ENCODE data around the gene CADPS2. TPM values are rescaled to one million over a fixed set of nuclear protein-coding genes. Genes with fewer than 3 reads are reported as not detected.

CADPS2 gene
- total RNA-seq, 2 donors from 2014 or later = 4.3 to 11.7 TPM

DNA sequence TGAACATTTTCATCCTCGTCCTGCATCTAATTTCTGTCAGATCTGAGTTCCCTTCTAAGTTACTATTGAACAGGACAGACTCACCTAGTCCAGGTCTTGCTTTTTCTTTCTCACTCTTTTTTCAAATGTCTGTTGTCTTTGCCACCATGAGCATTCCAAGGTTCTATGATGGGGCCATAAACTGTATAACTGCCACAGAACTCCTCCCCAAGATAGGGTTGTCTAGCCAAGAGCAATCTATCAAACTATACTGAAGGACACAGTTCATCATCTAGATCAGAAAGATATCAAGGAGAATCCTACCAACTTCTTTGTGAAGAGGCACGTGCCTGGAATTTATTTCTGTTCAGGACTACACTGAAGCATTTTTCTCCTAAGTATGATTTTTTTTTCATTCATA lies 531.6 kb downstream of the CADPS2 start:
- no peak overlapping the region for H3K4me3 Mint-ChIP-seq
- DNase-seq = no peak
- H3K36me3 Mint-ChIP-seq (ENCODE audit: low read depth) = no peaks in the 10 kb centered on the region
- no peaks in the 10 kb centered on the region for H3K27me3 Mint-ChIP-seq (ENCODE audit: insufficient read depth)
- Histone ChIP-seq H3K4me3 (ENCODE audit: low read length) (no peak overlapping the region), H3K27ac (ENCODE audit: low read depth, low read length) (no peak overlapping the region), H3K27me3 (ENCODE audit: control insufficient read depth, insufficient read depth, low read length, poor library complexity, severe bottlenecking) (no peaks in the 10 kb centered on the region), H3K36me3 (ENCODE audit: control insufficient read depth, insufficient read depth, low read length) (no peaks in the 10 kb centered on the region), H3K9ac (ENCODE audit: extremely low read depth, low read length, poor library complexity, severe bottlenecking) (no peak overlapping the region), H3K4me1 (ENCODE audit: control insufficient read depth, insufficient read depth, low read length) (peaks cover 8% of the 10 kb centered on the region), H3K9me3 (ENCODE audit: control insufficient read depth, low read length) (no peaks in the 10 kb centered on the region)
- H3K27ac Mint-ChIP-seq = no peak overlapping the region
- H3K9me3 Mint-ChIP-seq = no peaks in the 10 kb centered on the region
- 86 to 88% methylated on average over 1 to 2 of the region's 2 CpGs for WGBS, 2 experiments (ENCODE audit: insufficient coverage in 1 of 2, insufficient read length in 1 of 2)
- no peak for TF ChIP-seq CTCF (conservative IDR thresholded peaks at IDR 0.05)
- peaks cover 20% of the 10 kb centered on the region for H3K4me1 Mint-ChIP-seq

- Mint-ChIP-seq H3K4me1 (peaks cover 23% of the 10 kb centered on the region), H3K36me3 (ENCODE audit: low read depth) (no peaks in the 10 kb centered on the region), H3K27ac (no peak overlapping the region), H3K27me3 (ENCODE audit: insufficient read depth) (no peaks in the 10 kb centered on the region), H3K9me3 (no peaks in the 10 kb centered on the region), H3K4me3 (no peak overlapping the region)
- WGBS, 2 experiments (ENCODE audit: insufficient coverage in 1 of 2, insufficient read length in 1 of 2) = 81% methylated on average over 3 of the region's 3 CpGs; no CpG with 5 or more reads in 1 of the 2 experiments
- Histone ChIP-seq H3K27me3 (ENCODE audit: control insufficient read depth, insufficient read depth, low read length, poor library complexity, severe bottlenecking) (no peaks in the 10 kb centered on the region), H3K27ac (ENCODE audit: low read depth, low read length) (no peak overlapping the region), H3K36me3 (ENCODE audit: control insufficient read depth, insufficient read depth, low read length) (no peaks in the 10 kb centered on the region), H3K4me3 (ENCODE audit: low read length) (no peak overlapping the region), H3K9ac (ENCODE audit: extremely low read depth, low read length, poor library complexity, severe bottlenecking) (no peak overlapping the region), H3K4me1 (ENCODE audit: control insufficient read depth, insufficient read depth, low read length) (peaks cover 8% of the 10 kb centered on the region), H3K9me3 (ENCODE audit: control insufficient read depth, low read length) (no peaks in the 10 kb centered on the region)
- TF ChIP-seq CTCF (conservative IDR thresholded peaks at IDR 0.05) = no peak
- no peak for DNase-seq
Observed at GRCh38 chr7:122352454-122352853, 533.8 kb downstream of the CADPS2 start.

DNA sequence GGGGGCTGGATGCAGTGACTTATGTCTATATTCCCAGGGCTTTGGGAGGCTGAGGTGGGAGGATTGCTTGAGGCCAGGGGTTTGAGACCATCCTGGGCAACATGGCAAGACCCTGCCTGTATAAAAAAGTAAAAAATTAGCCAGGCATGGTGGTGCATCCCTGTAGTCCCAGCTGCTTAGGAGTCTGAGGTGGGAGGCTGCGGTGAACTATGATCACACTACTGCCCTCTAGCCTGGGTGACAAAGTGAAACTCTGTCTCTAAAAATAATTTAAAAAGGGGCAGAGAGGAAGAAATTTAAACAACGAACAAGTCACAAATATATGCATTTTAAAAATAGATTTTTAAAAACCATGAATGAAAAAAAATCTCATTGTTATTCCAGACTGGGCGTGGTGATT lies 535.6 kb downstream of the CADPS2 start:
- 95 to 100% methylated on average over 1 to 2 of the region's 3 CpGs for WGBS, 2 experiments (ENCODE audit: insufficient coverage in 1 of 2, insufficient read length in 1 of 2)
- Histone ChIP-seq H3K27me3 (ENCODE audit: control insufficient read depth, insufficient read depth, low read length, poor library complexity, severe bottlenecking) (no peaks in the 10 kb centered on the region), H3K27ac (ENCODE audit: low read depth, low read length) (no peak overlapping the region), H3K4me3 (ENCODE audit: low read length) (no peak overlapping the region), H3K9me3 (ENCODE audit: control insufficient read depth, low read length) (no peaks in the 10 kb centered on the region), H3K36me3 (ENCODE audit: control insufficient read depth, insufficient read depth, low read length) (no peaks in the 10 kb centered on the region), H3K4me1 (ENCODE audit: control insufficient read depth, insufficient read depth, low read length) (peaks cover 8% of the 10 kb centered on the region), H3K9ac (ENCODE audit: extremely low read depth, low read length, poor library complexity, severe bottlenecking) (no peak overlapping the region)
- Mint-ChIP-seq H3K27me3 (ENCODE audit: insufficient read depth) (no peaks in the 10 kb centered on the region), H3K4me1 (peaks cover 23% of the 10 kb centered on the region), H3K4me3 (no peak overlapping the region), H3K36me3 (ENCODE audit: low read depth) (no peaks in the 10 kb centered on the region), H3K9me3 (no peaks in the 10 kb centered on the region), H3K27ac (no peak overlapping the region)
- DNase-seq = no peak
- peak; percentile 41 for TF ChIP-seq CTCF (conservative IDR thresholded peaks at IDR 0.05)
